ENCODE measurements around the gene SGO1.
"Not testable (repeated sequence)": the region's sequence is repeated elsewhere in the genome, so short reads cannot be mapped to it uniquely, and the experiment has no call there.

SGO1 gene

DNA sequence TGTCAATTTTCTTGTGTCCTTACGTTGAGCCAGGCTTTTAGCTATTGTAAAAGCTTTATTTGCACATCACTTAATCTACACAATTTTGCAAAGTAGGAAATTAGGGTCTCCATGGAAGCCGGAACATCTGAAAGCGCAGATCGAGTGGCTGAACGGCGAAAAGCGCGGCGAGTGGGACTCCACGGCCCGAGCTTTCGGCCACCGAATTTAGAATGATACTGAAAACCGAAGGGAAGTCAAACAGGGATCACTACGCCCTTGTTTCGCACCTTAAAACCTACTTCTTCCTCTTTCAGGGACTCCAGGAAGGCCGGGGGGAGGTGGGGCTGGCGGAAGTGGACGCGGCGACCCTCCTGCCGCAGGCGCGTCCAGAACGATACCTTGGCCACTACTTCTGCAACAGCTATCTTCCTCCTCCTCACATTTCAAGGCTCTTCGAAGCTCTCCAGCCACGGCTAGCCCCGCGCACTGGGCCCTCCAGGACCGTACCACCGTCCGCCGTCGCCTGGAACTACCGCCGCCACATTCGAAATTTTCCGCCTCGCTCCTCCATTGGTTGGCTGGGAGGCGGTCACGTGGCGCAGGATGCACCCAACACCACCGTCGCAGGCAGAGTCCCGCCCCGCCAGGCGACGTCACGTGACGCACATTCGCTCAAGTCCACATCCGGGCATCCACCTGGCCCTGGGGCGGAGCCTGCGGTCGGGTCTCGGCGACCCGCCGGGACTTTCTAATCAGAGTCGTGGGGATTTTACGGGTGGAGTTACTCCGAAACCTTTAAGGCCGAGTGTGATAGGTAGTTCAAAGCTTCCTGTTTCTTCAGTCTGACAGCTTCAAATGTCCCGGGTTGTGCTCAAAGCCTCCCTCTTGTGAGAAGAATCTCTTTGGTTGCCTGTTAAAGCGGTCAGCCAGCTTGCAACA, at the start of gene SGO1:
SGO1 (minus strand) TSS at position 528 of the 921 bp plus-strand sequence. CDS start 2,179 bp downstream, outside the sequence.
- peak; percentile 97 for DNase-seq (ENCODE audit: low spot score)

GRCh38 chr3:20235796-20236195, 49.8 kb upstream of the SGO1 start:
- no peak for DNase-seq (ENCODE audit: low spot score)

GRCh38 chr3:20232906-20233780, 47.1 kb upstream of the SGO1 start:
- DNase-seq (ENCODE audit: low spot score): no peak

DNA sequence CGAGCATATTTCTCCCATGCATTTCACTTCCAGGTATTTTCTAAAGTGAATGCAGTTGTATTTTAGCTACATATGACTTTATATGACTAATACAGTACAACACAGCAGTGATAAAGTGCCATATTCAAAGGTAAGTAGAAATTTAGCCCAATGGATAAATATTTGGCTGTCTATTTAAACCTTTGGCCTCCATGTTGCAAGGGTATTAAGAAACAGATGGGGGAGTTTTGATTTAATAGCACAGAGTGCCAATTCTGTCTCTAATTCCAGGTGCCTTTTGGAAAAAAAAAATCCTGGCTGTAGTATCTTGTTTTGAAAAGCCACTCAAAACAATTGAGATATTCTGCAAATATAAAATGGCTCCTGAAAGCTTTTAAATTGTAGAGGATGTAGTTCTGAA, 44.9 kb upstream of the SGO1 start:
- no peak for DNase-seq (ENCODE audit: low spot score)

DNA sequence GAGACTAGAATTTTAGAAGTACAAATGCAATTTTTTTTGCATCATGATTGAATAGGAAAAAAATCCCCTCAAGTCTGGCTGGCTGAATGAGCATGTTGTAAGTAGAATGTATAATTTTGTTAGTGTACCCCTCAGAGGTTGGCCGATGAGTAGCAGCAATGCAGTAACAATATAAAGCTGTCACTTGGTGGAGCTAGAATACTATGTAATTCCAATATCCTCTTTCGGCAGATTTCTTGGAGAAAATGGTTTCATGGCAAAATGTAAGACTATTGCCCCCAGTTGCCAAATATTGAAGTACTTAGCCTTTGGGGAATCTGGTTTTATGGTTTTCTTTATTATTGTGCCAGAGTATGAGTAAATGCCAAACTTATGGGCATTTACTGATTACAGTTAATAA, 39.8 kb upstream of the SGO1 start:
- peak; percentile 80 for DNase-seq (ENCODE audit: low spot score)

DNA sequence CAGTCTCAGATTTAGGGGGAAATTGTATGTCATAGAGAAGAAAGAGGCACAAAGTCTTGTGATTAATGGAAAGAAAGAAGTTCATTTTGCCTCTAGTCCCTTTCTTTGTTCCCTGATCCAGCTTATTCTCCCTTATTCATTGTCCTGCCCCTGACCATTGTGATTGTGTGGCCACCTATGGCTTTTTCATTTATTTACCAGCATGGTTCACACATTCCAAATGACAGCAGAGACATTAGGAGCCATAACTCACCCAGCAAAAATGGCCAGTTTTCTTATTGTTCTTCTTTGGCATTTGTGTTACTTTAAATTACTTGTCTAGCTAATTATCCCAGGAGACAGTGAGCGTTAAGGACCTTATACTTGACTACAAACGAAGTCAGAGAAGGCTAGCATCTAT, 36.3 kb upstream of the SGO1 start:
- no peak for DNase-seq (ENCODE audit: low spot score)

GRCh38 chr3:20218215-20218614, 32.2 kb upstream of the SGO1 start:
- DNase-seq (ENCODE audit: low spot score): no peak

DNA sequence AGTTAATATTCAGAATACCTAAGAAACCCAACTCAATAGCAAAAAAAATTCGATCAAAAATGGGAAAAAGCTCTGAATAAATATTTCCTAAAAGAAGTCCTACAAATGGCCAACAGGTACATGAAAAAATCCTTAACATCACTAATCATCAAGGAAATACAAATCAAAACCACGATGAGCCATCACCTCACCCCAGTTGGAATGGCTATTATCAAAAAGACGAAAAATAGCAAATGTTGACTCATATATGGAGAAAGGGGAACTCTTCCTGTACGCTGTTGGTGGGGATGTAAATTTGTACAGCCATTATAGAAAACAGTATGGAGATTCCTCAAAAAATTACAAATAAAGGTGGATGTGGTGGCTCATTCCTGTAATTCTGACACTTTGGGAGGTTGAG, 29.6 kb upstream of the SGO1 start:
- DNase-seq (ENCODE audit: low spot score): no peak

- not testable (repeated sequence) for DNase-seq (ENCODE audit: low spot score)
Measured at GRCh38 chr3:20213491-20213890, 27.5 kb upstream of the SGO1 start.

DNA sequence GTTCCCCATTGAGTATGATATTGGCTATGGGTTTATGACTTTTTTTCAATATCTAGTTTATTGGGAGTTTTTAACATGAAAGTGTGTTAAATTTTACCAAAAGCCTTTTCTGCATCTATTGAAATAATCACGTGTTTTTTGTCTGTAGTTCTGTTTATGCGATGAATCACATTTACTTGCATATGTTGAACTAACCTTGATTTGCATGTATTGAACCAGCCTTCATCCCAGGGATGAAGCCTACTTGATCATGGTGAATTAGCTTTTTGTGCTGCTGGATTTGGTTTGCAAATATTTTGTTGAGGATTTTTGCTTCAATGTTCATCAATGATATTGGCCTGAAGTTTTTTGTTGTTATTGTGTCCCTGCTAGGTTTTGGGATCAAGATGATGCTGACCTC, 21.9 kb upstream of the SGO1 start:
- DNase-seq (ENCODE audit: low spot score): not testable (repeated sequence)

GRCh38 chr3:20205898-20206297, 19.9 kb upstream of the SGO1 start:
- not testable (repeated sequence) for DNase-seq (ENCODE audit: low spot score)

DNA sequence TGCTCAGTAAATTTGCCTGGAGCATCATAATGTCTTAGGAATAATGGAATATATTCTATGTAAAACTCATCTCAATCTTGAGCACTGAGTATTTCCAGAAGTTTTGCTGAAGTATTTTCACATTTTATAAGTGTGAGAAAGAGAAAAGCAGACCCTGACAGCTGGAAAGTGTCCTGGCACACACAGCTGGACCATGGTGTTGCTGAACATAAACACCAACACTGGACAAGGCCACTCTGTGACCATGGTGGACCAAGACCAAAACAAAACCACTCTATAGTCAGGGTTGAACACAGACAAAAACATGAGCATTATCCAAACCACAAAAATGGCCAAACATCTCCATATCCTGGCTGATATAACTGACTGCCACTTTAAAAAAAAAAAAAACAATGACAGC, 15.1 kb upstream of the SGO1 start:
- no peak for DNase-seq (ENCODE audit: low spot score)

DNA sequence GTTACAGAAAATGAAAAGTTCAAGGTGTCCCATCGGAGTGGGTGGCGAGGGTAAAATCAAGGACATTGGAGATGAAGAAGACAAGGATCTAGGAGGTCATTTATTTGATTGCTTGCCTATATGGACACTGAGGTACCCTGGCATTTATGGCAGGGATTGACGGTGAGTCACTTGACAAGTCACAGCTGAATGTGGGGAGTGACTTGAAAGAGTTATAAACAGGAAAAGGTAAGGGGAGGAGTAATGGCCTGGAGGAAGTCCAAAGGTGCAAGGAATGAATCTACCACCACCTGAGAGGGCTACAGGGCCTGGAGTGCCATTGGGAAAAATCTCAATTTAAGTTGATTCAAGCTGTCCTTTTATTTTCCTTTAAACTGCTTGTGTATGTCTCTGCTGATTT, 11.8 kb upstream of the SGO1 start:
- DNase-seq (ENCODE audit: low spot score): no peak

GRCh38 chr3:20194793-20195460, 8.9 kb upstream of the SGO1 start:
- no peak for DNase-seq (ENCODE audit: low spot score)

DNA sequence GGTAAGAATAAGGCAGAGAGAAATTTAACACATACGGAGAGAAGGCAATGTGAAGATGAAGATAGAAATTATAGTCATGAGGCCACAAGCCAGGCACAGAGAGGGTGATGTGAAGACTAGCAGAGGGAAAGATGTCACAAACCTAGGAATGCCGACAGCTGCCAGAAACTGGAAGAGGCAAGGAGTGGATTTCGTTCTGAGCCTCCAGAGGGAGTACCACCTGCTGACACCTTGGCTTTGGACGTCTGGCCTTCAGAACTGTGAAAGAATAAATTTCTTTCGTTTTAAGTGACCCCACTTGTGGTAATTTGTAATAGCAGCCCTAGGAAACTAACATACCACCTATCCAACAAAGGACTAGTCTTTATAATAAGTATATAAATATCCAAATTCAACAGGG, 5.0 kb upstream of the SGO1 start:
- DNase-seq (ENCODE audit: low spot score): no peak

- peak; percentile 27 for DNase-seq (ENCODE audit: low spot score)
Measured at GRCh38 chr3:20186600-20187004, 596 bp upstream of the SGO1 start.

GRCh38 chr3:20185331-20185678, 701 bp downstream of the SGO1 start:
- peak; percentile 47 for DNase-seq (ENCODE audit: low spot score)

DNA sequence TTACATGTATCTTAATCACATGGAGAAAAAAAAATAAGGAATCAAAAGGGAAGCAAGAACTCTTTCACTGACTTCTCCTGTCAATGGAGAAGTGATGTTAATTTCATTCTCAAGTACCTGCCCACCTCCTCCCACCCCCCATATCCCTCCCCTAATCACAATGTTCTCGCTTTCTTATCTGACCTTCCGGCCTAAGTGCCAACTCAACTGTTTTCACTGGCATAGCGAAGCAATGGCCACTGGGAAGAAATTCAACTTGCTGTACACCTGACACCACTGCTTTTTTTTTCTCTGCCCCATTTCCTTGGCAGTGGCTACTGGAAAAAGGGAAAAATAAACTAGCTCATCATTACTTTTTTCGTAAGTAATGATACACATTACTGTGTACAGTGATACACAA, 3.8 kb downstream of the SGO1 start:
- no peak for DNase-seq (ENCODE audit: low spot score)

- no peak for DNase-seq (ENCODE audit: low spot score)
Measured at GRCh38 chr3:20181276-20181675, 4.7 kb downstream of the SGO1 start.

GRCh38 chr3:20173844-20174410, 12.1 kb downstream of the SGO1 start:
- DNase-seq (ENCODE audit: low spot score): no peak

DNA sequence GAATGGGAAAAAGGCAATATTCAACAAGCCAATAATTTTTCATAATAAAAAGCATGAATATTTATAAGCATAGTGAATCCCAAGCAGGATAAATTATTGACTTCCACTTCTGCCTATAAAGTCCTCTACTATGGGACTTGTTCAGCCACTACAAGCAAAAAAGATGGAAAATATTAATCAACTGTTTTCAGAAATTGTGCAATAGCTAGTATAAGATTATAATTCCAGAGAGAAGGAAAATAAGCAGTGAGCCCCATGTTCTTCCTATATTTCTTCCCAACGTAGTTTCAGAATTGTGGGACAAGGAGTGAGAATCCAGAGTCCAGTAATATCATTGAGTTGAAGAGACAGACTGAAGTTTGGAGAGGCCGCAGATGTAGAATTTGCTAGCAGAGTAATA, 24.3 kb downstream of the SGO1 start:
- no peak for DNase-seq (ENCODE audit: low spot score)

- no peak for DNase-seq (ENCODE audit: low spot score)
Measured at GRCh38 chr3:20160230-20160629, 25.8 kb downstream of the SGO1 start.
